ENCODE data around the gene GPD1L. TPM values are rescaled to one million over a fixed set of nuclear protein-coding genes. Genes with fewer than 3 reads are reported as not detected.

The GPD1L gene
- total and polyA plus RNA-seq, 2 of the 13 experiments (the other 11 are each of a cell fraction or from before 2014, with no cell fraction given) = 4.9 to 13.7 TPM

- TF ChIP-seq ZBED4 (CRISPR knock-in tag; IDR thresholded peaks at IDR 0.05; ENCODE audit: borderline replicate concordance) = peak; percentile 33; the same call in 1 of the 2 replicates
- TF ChIP-seq TBL1XR1 (IDR thresholded peaks at IDR 0.05; ENCODE audit: borderline replicate concordance, low read length, partially characterized antibody) = no peak
- TF ChIP-seq ADNP (CRISPR knock-in tag; IDR thresholded peaks at IDR 0.05) = no peak
- TF ChIP-seq DNMT1 (CRISPR knock-in tag; IDR thresholded peaks at IDR 0.05) = no peak
- TF ChIP-seq SOX6 (IDR thresholded peaks at IDR 0.05) = no peak
- peak; percentile 46 for TF ChIP-seq SOX6 (CRISPR knock-in tag; IDR thresholded peaks at IDR 0.05)
- no peak for TF ChIP-seq ZNF124 (CRISPR knock-in tag; IDR thresholded peaks at IDR 0.05)
- TF ChIP-seq FOXA3 (CRISPR knock-in tag; IDR thresholded peaks at IDR 0.05) = peak; percentile 46; the same call in 1 of the 2 replicates
- peak; percentile 61 for TF ChIP-seq MAFF (IDR thresholded peaks at IDR 0.05; ENCODE audit: low read depth, low read length)
- no peak for TF ChIP-seq ZNF879 (CRISPR knock-in tag; IDR thresholded peaks at IDR 0.05)
- 0 out of 2 replicates have a peak, but pooled peaks have one; percentile 54 for TF ChIP-seq KDM4B (CRISPR knock-in tag; IDR thresholded peaks at IDR 0.05)
- TF ChIP-seq HMGXB4 (CRISPR knock-in tag; IDR thresholded peaks at IDR 0.05; ENCODE audit: borderline replicate concordance in 1 of 2, low read depth in 1 of 2) = peak; percentile 57 to 77; a peak in 2 of 4 replicates
- no peak for TF ChIP-seq ZSCAN21 (CRISPR knock-in tag; IDR thresholded peaks at IDR 0.05; ENCODE audit: borderline replicate concordance)
- TF ChIP-seq TFE3 (CRISPR knock-in tag; IDR thresholded peaks at IDR 0.05) = peak; percentile 94
- no peak for TF ChIP-seq ZNF343 (CRISPR knock-in tag; IDR thresholded peaks at IDR 0.05)
- TF ChIP-seq SAP130 (CRISPR knock-in tag; IDR thresholded peaks at IDR 0.05; ENCODE audit: low read depth) = no peak; the same call in 1 of the 2 replicates
- no peak for TF ChIP-seq ZNF570 (CRISPR knock-in tag; IDR thresholded peaks at IDR 0.05; ENCODE audit: borderline replicate concordance)
- TF ChIP-seq FOXC1 (CRISPR knock-in tag; IDR thresholded peaks at IDR 0.05; ENCODE audit: borderline replicate concordance) = 0 out of 2 replicates have a peak, but pooled peaks have one; percentile 15
- no peak for TF ChIP-seq REPIN1 (CRISPR knock-in tag; IDR thresholded peaks at IDR 0.05; ENCODE audit: borderline replicate concordance, low read depth)
- no peak; the same call in 1 of the 2 replicates for TF ChIP-seq ZNF275 (CRISPR knock-in tag; IDR thresholded peaks at IDR 0.05; ENCODE audit: borderline replicate concordance)
- 0 out of 2 replicates have a peak, but pooled peaks have one; percentile 19 for TF ChIP-seq ZNF598 (CRISPR knock-in tag; IDR thresholded peaks at IDR 0.05; ENCODE audit: borderline replicate concordance)
- TF ChIP-seq RARA (CRISPR knock-in tag; IDR thresholded peaks at IDR 0.05) = 0 out of 2 replicates have a peak, but pooled peaks have one; percentile 27
Measured at GRCh38 chr3:32177702-32178198, 71.3 kb downstream of the GPD1L start (continued).
